CD14-positive monocyte (primary cell): ENCODE measurements around the gene PTPRD. TPM values are rescaled to one million over a fixed set of nuclear protein-coding genes. Genes with fewer than 3 reads are reported as not detected.

Source experiments
- DNase-seq, 3 donors: peaks; one replicate each; pipeline ENCODE4 v3.0.0-alpha.2; 2011 to 2022
- H2AFZ ChIP-seq: 2 replicates; pipeline ENCODE4 v1.6.0; 2012; ENCODE audit warnings: mild to moderate bottlenecking, low read depth, low read length, inconsistent platforms; ENCODE audit not compliant: insufficient read depth, poor library complexity, severe bottlenecking
- H3K27ac ChIP-seq, 2 donors: 1 replicate in 1 of 2; 2 replicates in 1 of 2; pipeline ENCODE4 v1.5.1; 2012 to 2013; ENCODE audit warnings: low read length in 2 of 2, control low read depth in 1 of 2, inconsistent platforms in 1 of 2, low read depth in 1 of 2, mild to moderate bottlenecking in 1 of 2
- H3K27me3 ChIP-seq, 2 donors: one replicate each; pipeline versions ENCODE4 v1.6.0 to v1.6.1; 2011 to 2013; ENCODE audit warnings: low read length in 2 of 2; ENCODE audit not compliant: control insufficient read depth in 2 of 2, insufficient read depth in 2 of 2
- H3K36me3 ChIP-seq, 2 donors: replicated peaks in 1 of 2; 1 replicate in 1 of 2; 2 replicates in 1 of 2; pipeline versions ENCODE4 v1.5.1 to v1.6.1; 2012 to 2013; ENCODE audit warnings: low read length in 2 of 2, control low read depth in 1 of 2, inconsistent platforms in 1 of 2, mild to moderate bottlenecking in 1 of 2; ENCODE audit not compliant: insufficient read depth in 2 of 2, control insufficient read depth in 1 of 2
- H3K4me1 ChIP-seq, 2 donors: 1 replicate in 1 of 2; 2 replicates in 1 of 2; pipeline versions ENCODE4 v1.5.1 to v1.6.1; 2012 to 2013; ENCODE audit warnings: low read length in 2 of 2, control low read depth in 1 of 2, inconsistent platforms in 1 of 2, mild to moderate bottlenecking in 1 of 2, moderate library complexity in 1 of 2; ENCODE audit not compliant: insufficient read depth in 2 of 2, control insufficient read depth in 1 of 2
- H3K4me2 ChIP-seq: replicated peaks from 2 replicates; pipeline ENCODE3; 2012; ENCODE audit warnings: low read length, moderate library complexity, mild to moderate bottlenecking; ENCODE audit not compliant: poor library complexity, severe bottlenecking; ENCODE audit errors: extremely low read depth
- H3K4me3 ChIP-seq, 3 experiments: fragments of 200-600 bp in 1 of 3; sonication (generic) in 1 of 3; replicated peaks in 1 of 3; 1 replicate in 2 of 3; 2 replicates in 1 of 3; pipeline ENCODE4 v1.5.1; 2011 to 2013; ENCODE audit warnings: low read length in 3 of 3, mild to moderate bottlenecking in 3 of 3, control low read depth in 2 of 3, low read depth in 2 of 3, inconsistent platforms in 1 of 3, moderate library complexity in 1 of 3
- H3K79me2 ChIP-seq: 2 replicates; pipeline ENCODE4 v1.6.0; 2012; ENCODE audit warnings: mild to moderate bottlenecking, control low read depth, inconsistent platforms, low read length, moderate library complexity; ENCODE audit not compliant: insufficient read depth
- H3K9ac ChIP-seq: 2 replicates; pipeline ENCODE4 v1.6.0; 2017; ENCODE audit warnings: low read length, mild to moderate bottlenecking; ENCODE audit not compliant: insufficient read depth, poor library complexity, severe bottlenecking
- H3K9me3 ChIP-seq, 2 donors: replicated peaks in 1 of 2; 1 replicate in 1 of 2; 2 replicates in 1 of 2; pipeline versions ENCODE4 v1.5.1 to v1.6.1; 2012 to 2013; ENCODE audit warnings: low read length in 2 of 2, control low read depth in 1 of 2; ENCODE audit not compliant: control insufficient read depth in 1 of 2, insufficient read depth in 1 of 2
- H4K20me1 ChIP-seq: 2 replicates; pipeline ENCODE4 v1.6.0; 2012; ENCODE audit warnings: mild to moderate bottlenecking, low read length, control low read depth, moderate library complexity; ENCODE audit not compliant: insufficient read depth
- H3K27ac Mint-ChIP-seq, 7 donors: one replicate each; pipeline ENCODE4 v1.8.0; 2020; ENCODE audit warnings: mild to moderate bottlenecking in 7 of 7, mixed read lengths in 7 of 7, moderate library complexity in 6 of 7, inconsistent platforms in 2 of 7
- H3K27me3 Mint-ChIP-seq, 3 donors: one replicate each; pipeline ENCODE4 v1.8.0; 2021 to 2022; ENCODE audit warnings: low read depth in 3 of 3, mild to moderate bottlenecking in 3 of 3, mixed read lengths in 3 of 3, moderate library complexity in 3 of 3, inconsistent platforms in 1 of 3
- H3K36me3 Mint-ChIP-seq, 2 donors: one replicate each; pipeline ENCODE4 v1.8.0; 2020; ENCODE audit warnings: mixed read lengths in 2 of 2, inconsistent platforms in 1 of 2, mild to moderate bottlenecking in 1 of 2
- H3K4me1 Mint-ChIP-seq: one replicate; pipeline ENCODE4 v1.8.0; 2020; ENCODE audit warnings: mild to moderate bottlenecking, mixed read lengths
- H3K4me3 Mint-ChIP-seq, 2 donors: one replicate each; pipeline ENCODE4 v1.8.0; 2020; ENCODE audit warnings: mild to moderate bottlenecking in 2 of 2, mixed read lengths in 2 of 2, moderate library complexity in 1 of 2
- H3K9me3 Mint-ChIP-seq, 7 donors: one replicate each; pipeline ENCODE4 v1.8.0; 2020 to 2022; ENCODE audit warnings: mixed read lengths in 7 of 7, mild to moderate bottlenecking in 6 of 7, moderate library complexity in 6 of 7, inconsistent platforms in 2 of 7
- CTCF ChIP-seq: fragments of 200-600 bp; IDR thresholded peaks from one replicate; pipeline ENCODE4 v1.8.0; 2022; ENCODE audit warnings: antibody characterized with exemption, mild to moderate bottlenecking
- WGBS: methylation state at CpG from one replicate; pipeline ENCODE4 v1.1.5; 2013; ENCODE audit warnings: missing lambda C conversion rate; ENCODE audit not compliant: insufficient coverage; 5-methylcytosine and 5-hydroxymethylcytosine counted together
- intact Hi-C, 2 donors: fragments of 100-400 bp; cut with micrococcal nuclease; formaldehyde crosslinking; loops; one replicate each; pipeline versions ENCODE4 v1.15.0 to v1.15.1; 2023
- polyA plus RNA-seq, 3 donors: library from polyadenylated mRNA; depleted of rRNA in 1 of 3; unstranded in 2 of 3; stranded (reverse) in 1 of 3; fragments of 300-500 nt in 2 of 3; fragments of >200 nt in 1 of 3; fragmentation: Illumina TruSeq in 2 of 3; gene quantifications; 1 replicate in 2 of 3; 2 replicates in 1 of 3; pipeline ENCODE4 v1.2.3, GENCODE V29; 2012 to 2021

The PTPRD gene
- polyA plus RNA-seq, 3 donors, result not detected

DNA sequence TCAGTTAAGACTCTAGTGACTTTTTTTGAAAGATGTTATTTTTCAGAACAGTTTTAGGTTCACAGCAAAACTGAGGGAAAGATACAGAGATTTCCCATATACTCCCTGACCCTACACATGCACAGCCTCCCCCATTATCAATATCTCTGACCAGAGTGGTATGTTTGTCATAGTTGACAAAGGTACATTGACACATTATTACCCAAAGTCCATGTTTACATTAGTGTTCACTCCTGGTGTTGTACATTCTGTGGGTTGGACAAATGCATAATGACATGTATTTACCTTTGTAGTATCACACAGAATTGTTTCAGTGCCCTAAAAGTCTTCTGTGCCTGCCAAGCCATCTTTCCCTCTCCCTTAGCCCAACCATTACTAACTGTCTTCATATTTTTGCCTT is 2342.6 kb downstream of the PTPRD start:
- Mint-ChIP-seq H3K27me3 (peaks cover 0 to 3% (median 0%) of the 10 kb centered on the region in 3 donors), H3K4me3 (no peak overlapping the region), H3K36me3 (no peaks in the 10 kb centered on the region), H3K4me1 (no peaks in the 10 kb centered on the region), H3K9me3 (peaks cover 0 to 6% (median 2%) of the 10 kb centered on the region in 7 donors), H3K27ac (no peak overlapping the region)
- Histone ChIP-seq H3K4me2 (no peak overlapping the region), H3K27me3 (no peaks in the 10 kb centered on the region), H4K20me1 (no peaks in the 10 kb centered on the region), H3K27ac (no peak overlapping the region), H2AFZ (no peak overlapping the region), H3K36me3 (no peaks in the 10 kb centered on the region), H3K4me1 (no peaks in the 10 kb centered on the region), H3K9me3 (peaks cover 0 to 3% of the 10 kb centered on the region in 2 donors), H3K79me2 (no peaks in the 10 kb centered on the region), H3K9ac (no peak overlapping the region), H3K4me3 (no peak overlapping the region)
- intact Hi-C loops, result no loop called here
- no peak for DNase-seq
- no peak for TF ChIP-seq CTCF

DNA sequence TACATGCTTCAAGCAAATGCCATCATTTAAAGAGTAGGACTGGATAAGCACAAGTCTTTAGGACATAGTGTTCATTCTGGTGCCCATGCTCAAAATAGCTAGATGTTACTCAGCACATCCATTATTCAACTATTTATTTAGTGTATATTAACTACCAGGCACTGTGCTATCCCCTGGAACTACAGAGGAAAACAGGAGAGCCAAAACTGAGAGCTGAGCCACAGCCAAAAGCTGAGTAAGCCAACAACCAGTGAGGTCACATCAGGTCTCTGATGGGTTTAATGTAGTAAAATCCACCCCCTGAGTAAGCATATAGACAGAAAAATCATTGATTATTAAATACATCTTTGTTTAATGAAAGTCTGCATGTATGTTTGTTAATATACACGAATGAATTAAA is 2343.9 kb downstream of the PTPRD start:
- H3K4me3 Mint-ChIP-seq, result no peak overlapping the region
- intact Hi-C loops, result no loop called here
- no peak overlapping the region for H3K27ac Mint-ChIP-seq
- H3K4me1 ChIP-seq, result no peaks in the 10 kb centered on the region
- no peaks in the 10 kb centered on the region for H3K4me1 Mint-ChIP-seq
- no peak overlapping the region for H2AFZ ChIP-seq
- H3K9me3 ChIP-seq, result no peaks in the 10 kb centered on the region
- H3K4me3 ChIP-seq, result no peak overlapping the region
- no peak for TF ChIP-seq CTCF
- peaks cover 0 to 3% (median 0%) of the 10 kb centered on the region in 3 donors for H3K27me3 Mint-ChIP-seq
- no CpG with 5 or more reads among the region's 1 CpG for WGBS
- H3K9ac ChIP-seq, result no peak overlapping the region
- H3K27me3 ChIP-seq, result no peaks in the 10 kb centered on the region
- no peak overlapping the region for H3K27ac ChIP-seq
- no peak for DNase-seq
- H3K36me3 Mint-ChIP-seq, result no peaks in the 10 kb centered on the region
- no peaks in the 10 kb centered on the region for H3K79me2 ChIP-seq
- H3K9me3 Mint-ChIP-seq, result peaks cover 0 to 8% (median 2%) of the 10 kb centered on the region in 7 donors
- H3K36me3 ChIP-seq, result no peaks in the 10 kb centered on the region
- no peak overlapping the region for H3K4me2 ChIP-seq
- H4K20me1 ChIP-seq, result no peaks in the 10 kb centered on the region
